ENCODE results near the gene TPP1. TPM values are rescaled to one million over a fixed set of nuclear protein-coding genes. Genes with fewer than 3 reads are reported as not detected.

The TPP1 gene
- total RNA-seq, 1 donor from 2014 or later, result 38.4 TPM

GRCh38 chr11:6610591-6610990, 8.6 kb downstream of the TPP1 start:
- Mint-ChIP-seq H3K27ac (peak overlapping the region; percentile 87), H3K4me3 (peak overlapping the region; percentile 93), H3K9me3 (no peaks in the 10 kb centered on the region), H3K36me3 (ENCODE audit: low read depth) (peaks cover 40% of the 10 kb centered on the region), H3K4me1 (ENCODE audit: low read depth) (peaks cover 46% of the 10 kb centered on the region), H3K27me3 (ENCODE audit: insufficient read depth) (no peaks in the 10 kb centered on the region)
- DNase-seq (ENCODE audit: low spot score), result no peak
- intact Hi-C loops (cut with micrococcal nuclease), result loop anchor here (10.0 kb wide), 1 partner anchor 926 kb away; the partner anchor contains the start of genes TRIM22 and TRIM5

- no peaks in the 10 kb centered on the region for H3K27me3 Mint-ChIP-seq (ENCODE audit: insufficient read depth)
Observed at GRCh38 chr11:6609502-6610015, 9.7 kb downstream of the TPP1 start.

GRCh38 chr11:6608726-6609501, 10.3 kb downstream of the TPP1 start:
- Mint-ChIP-seq H3K4me3 (no peak overlapping the region), H3K4me1 (ENCODE audit: low read depth) (peaks cover 46% of the 10 kb centered on the region), H3K27me3 (ENCODE audit: insufficient read depth) (no peaks in the 10 kb centered on the region), H3K27ac (no peak overlapping the region), H3K36me3 (ENCODE audit: low read depth) (peaks cover 34% of the 10 kb centered on the region), H3K9me3 (no peaks in the 10 kb centered on the region)
- intact Hi-C loops (cut with micrococcal nuclease), result loop anchor here (10.0 kb wide), 1 partner anchor 1376 kb away; the partner anchor contains the start of gene EIF3F
- no peak for DNase-seq (ENCODE audit: low spot score)

More at GRCh38 chr11:6609502-6610015, 9.7 kb downstream of the TPP1 start:
- DNase-seq (ENCODE audit: low spot score), result no peak
- H3K4me3 Mint-ChIP-seq, result peak overlapping the region; percentile 93
- H3K36me3 Mint-ChIP-seq (ENCODE audit: low read depth), result peaks cover 34% of the 10 kb centered on the region
- H3K27ac Mint-ChIP-seq, result peak overlapping the region; percentile 33
- no peaks in the 10 kb centered on the region for H3K9me3 Mint-ChIP-seq
- intact Hi-C loops (cut with micrococcal nuclease), result loop anchor here (10.0 kb wide), 2 partner anchors 925 to 1375 kb away; partner anchors contain the start of genes EIF3F, TRIM22 and TRIM5
- peaks cover 46% of the 10 kb centered on the region for H3K4me1 Mint-ChIP-seq (ENCODE audit: low read depth)

DNA sequence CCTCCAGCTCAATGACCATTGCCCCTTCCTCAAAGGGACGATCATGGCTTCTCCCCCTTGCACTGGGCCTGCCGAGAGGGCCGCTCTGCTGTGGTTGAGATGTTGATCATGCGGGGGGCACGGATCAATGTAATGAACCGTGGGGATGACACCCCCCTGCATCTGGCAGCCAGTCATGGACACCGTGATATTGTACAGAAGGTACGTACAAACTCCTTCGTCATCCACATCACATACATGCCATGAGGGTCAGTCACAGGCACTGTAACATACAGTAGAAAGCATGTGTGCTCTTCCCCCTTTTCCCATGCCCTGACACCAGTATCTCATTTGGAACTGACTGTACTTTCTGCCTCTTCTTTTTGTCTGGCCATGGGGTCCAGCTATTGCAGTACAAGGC, 11.2 kb downstream of the TPP1 start:
- no peak for DNase-seq (ENCODE audit: low spot score)
- Mint-ChIP-seq H3K27me3 (ENCODE audit: insufficient read depth) (no peaks in the 10 kb centered on the region), H3K36me3 (ENCODE audit: low read depth) (peaks cover 34% of the 10 kb centered on the region), H3K4me3 (no peak overlapping the region), H3K27ac (no peak overlapping the region), H3K4me1 (ENCODE audit: low read depth) (peaks cover 46% of the 10 kb centered on the region), H3K9me3 (no peaks in the 10 kb centered on the region)
- intact Hi-C loops (cut with micrococcal nuclease), result loop anchor here (10.0 kb wide), 1 partner anchor 1377 kb away; the partner anchor contains the start of gene EIF3F

- intact Hi-C loops (cut with micrococcal nuclease), result loop anchor here (1.0 to 10.0 kb wide), 6 partner anchors 12 to 1378 kb away; partner anchors contain the start of genes CAVIN3, EIF3F and TPP1
- H3K36me3 Mint-ChIP-seq (ENCODE audit: low read depth), result peaks cover 34% of the 10 kb centered on the region
- no peak for DNase-seq (ENCODE audit: low spot score)
- peak overlapping the region; percentile 86 for H3K27ac Mint-ChIP-seq
- H3K9me3 Mint-ChIP-seq, result no peaks in the 10 kb centered on the region
- peak overlapping the region; percentile 56 for H3K4me3 Mint-ChIP-seq
- no peaks in the 10 kb centered on the region for H3K27me3 Mint-ChIP-seq (ENCODE audit: insufficient read depth)
- H3K4me1 Mint-ChIP-seq (ENCODE audit: low read depth), result peaks cover 46% of the 10 kb centered on the region
Observed at GRCh38 chr11:6607190-6607795, 11.9 kb downstream of the TPP1 start.

DNA sequence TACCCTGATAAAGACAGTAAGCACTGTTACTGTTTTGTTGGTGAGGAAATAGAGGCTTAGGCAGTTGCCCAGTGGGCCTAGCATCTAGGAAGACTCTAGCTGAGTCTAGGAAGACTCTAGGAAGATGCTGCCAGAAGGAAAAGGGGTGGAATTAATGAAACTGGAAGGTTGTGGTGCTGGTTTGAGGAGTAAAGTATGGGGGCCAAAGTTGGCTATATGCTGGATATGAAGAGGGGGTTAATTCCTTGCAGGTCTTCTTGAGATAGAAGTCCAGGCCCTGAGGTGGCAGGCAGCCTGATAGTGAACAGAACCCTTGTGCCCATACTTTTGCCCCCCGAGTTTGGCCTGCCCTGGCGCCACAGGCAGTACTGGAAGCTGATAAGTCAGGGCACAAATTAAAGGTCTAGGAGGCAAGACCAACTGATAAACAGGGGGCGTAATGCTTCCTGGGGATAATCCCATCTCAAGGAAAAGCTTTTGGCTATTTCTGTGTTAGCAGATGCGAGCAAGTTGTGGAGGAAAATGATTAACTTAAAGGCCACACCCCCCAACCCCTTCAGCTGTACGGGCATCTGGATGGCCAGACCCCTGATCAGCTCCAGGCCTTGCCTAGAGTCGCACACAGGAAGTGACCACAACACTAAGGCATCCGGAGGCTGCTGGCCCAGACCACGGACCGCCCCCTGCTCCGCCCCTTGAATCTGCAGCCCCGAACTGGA, 12.6 kb downstream of the TPP1 start:
- DNase-seq (ENCODE audit: low spot score), result peak; percentile 58
- H3K4me3 Mint-ChIP-seq, result no peak overlapping the region
- peak overlapping the region; percentile 84 for H3K27ac Mint-ChIP-seq
- intact Hi-C loops (cut with micrococcal nuclease), result loop anchor here (1.0 to 10.0 kb wide), 6 partner anchors 13 to 1378 kb away; partner anchors contain the start of genes CAVIN3, EIF3F and TPP1
- no peaks in the 10 kb centered on the region for H3K27me3 Mint-ChIP-seq (ENCODE audit: insufficient read depth)
- no peaks in the 10 kb centered on the region for H3K9me3 Mint-ChIP-seq
- H3K36me3 Mint-ChIP-seq (ENCODE audit: low read depth), result peaks cover 38% of the 10 kb centered on the region
- peaks cover 46% of the 10 kb centered on the region for H3K4me1 Mint-ChIP-seq (ENCODE audit: low read depth)

GRCh38 chr11:6604790-6605189, 14.4 kb downstream of the TPP1 start:
- DNase-seq (ENCODE audit: low spot score), result no peak
- no peaks in the 10 kb centered on the region for H3K9me3 Mint-ChIP-seq
- no peak overlapping the region for H3K4me3 Mint-ChIP-seq
- no peak overlapping the region for H3K27ac Mint-ChIP-seq
- intact Hi-C loops (cut with micrococcal nuclease), result loop anchor here (1.0 to 10.0 kb wide), 2 partner anchors 64 to 1380 kb away; partner anchors contain the start of gene EIF3F
- H3K36me3 Mint-ChIP-seq (ENCODE audit: low read depth), result peaks cover 31% of the 10 kb centered on the region
- H3K27me3 Mint-ChIP-seq (ENCODE audit: insufficient read depth), result no peaks in the 10 kb centered on the region
- peaks cover 30% of the 10 kb centered on the region for H3K4me1 Mint-ChIP-seq (ENCODE audit: low read depth)

DNA sequence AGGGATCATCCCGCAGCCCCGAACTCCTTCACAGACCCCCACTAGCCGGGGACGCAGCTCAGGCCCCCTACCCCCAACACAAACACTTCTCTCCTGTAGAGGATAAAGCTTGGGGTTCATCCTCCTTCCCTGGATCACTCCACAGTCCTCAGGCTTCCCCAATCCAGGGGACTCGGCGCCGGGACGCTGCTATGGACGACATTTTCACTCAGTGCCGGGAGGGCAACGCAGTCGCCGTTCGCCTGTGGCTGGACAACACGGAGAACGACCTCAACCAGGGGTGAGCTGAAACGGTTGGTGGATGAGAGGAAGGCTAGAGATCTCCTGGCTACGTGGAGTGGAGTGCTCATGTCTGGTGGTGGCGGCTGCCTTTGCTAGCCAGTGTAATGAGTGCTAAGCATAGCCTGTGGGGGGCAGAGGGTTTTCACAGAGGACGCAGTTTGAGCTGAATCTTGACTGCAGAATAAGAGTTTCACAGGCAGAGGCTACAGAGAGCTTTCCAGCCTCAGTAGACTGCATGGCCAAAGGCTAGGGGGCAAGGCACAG, 15.1 kb downstream of the TPP1 start:
- no peaks in the 10 kb centered on the region for H3K27me3 Mint-ChIP-seq (ENCODE audit: insufficient read depth)
- peak; percentile 40 for DNase-seq (ENCODE audit: low spot score)
- no peak overlapping the region for H3K4me3 Mint-ChIP-seq
- peaks cover 32% of the 10 kb centered on the region for H3K36me3 Mint-ChIP-seq (ENCODE audit: low read depth)
- no peak overlapping the region for H3K27ac Mint-ChIP-seq
- no peaks in the 10 kb centered on the region for H3K9me3 Mint-ChIP-seq
- intact Hi-C loops (cut with micrococcal nuclease), result loop anchor here (1.0 to 10.0 kb wide), 2 partner anchors 64 to 1381 kb away; partner anchors contain the start of gene EIF3F
- peaks cover 26% of the 10 kb centered on the region for H3K4me1 Mint-ChIP-seq (ENCODE audit: low read depth)

GRCh38 chr11:6603287-6604080, 15.7 kb downstream of the TPP1 start, which contains the start of the genes ILK and RRP8:
TSS of gene ILK (plus strand) at chr11:6603774. CDS start at chr11:6604272, 498 bp downstream.
TSS of gene RRP8 (minus strand) at chr11:6603616. CDS start at chr11:6603502, 114 bp downstream.
- Mint-ChIP-seq H3K27ac (no peak within 1 kb of the TSS), H3K27me3 (ENCODE audit: insufficient read depth) (no peaks in the 10 kb centered on the region), H3K4me1 (ENCODE audit: low read depth) (peaks cover 26% of the 10 kb centered on the region), H3K36me3 (ENCODE audit: low read depth) (peaks cover 34% of the 10 kb centered on the region), H3K9me3 (no peaks in the 10 kb centered on the region), H3K4me3 (no peak within 1 kb of the TSS)
- DNase-seq (ENCODE audit: low spot score), result peak; percentile 84
- intact Hi-C loops (cut with micrococcal nuclease), result loop anchor here (1.0 to 10.0 kb wide), 10 partner anchors 9 to 1381 kb away; partner anchors contain the start of genes ARFIP2, EIF3F, MRPL17 and PPFIBP2

DNA sequence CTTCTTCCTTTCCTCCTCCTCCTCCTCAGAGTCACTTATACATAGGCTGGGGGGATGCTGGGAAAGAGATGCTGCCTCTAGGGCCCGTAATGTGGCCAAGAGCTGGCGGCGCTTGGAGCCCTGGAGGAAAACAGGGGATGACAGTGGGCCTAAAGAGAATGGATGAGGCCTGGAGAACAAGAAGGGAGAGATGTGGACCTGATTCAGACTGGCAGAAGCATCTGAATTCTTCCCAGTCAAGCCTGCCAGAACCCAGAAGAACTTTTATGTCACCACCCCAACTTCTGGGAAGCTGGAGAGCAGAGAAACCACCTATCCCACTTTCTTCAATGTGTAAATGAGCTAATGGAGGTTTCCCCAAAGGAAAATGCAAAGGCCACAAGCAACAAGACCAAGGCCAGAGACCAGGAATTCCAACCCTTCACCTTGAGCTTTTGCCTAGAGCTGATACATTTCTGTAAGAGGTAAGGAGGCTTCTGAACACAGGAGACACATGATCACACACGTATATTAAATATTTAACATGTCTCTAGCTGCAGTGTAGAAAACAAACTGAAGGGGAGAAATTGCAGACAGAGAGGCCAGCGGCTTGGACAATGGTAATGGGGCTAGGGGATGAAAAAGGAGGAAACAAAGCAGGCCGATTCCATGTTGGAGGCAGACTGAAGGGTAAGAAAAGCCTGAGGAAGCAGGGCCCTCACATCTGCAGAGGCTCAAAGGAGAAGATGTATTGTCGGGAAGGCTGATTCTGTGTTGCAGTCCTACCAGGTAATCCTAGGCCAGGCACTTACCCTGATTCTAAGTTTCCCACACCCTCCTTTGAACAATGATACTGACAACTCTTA, 16.9 kb downstream of the TPP1 start:
- intact Hi-C loops (cut with micrococcal nuclease), result loop anchor here (2.0 to 10.0 kb wide), 3 partner anchors 224 to 1382 kb away; partner anchors contain the start of genes EIF3F and PPFIBP2
- no peaks in the 10 kb centered on the region for H3K27me3 Mint-ChIP-seq (ENCODE audit: insufficient read depth)

More for the DNA sequence above, 16.9 kb downstream of the TPP1 start:
- Mint-ChIP-seq H3K9me3 (no peaks in the 10 kb centered on the region), H3K36me3 (ENCODE audit: low read depth) (peaks cover 35% of the 10 kb centered on the region), H3K4me3 (no peak overlapping the region), H3K27ac (peak overlapping the region; percentile 24), H3K4me1 (ENCODE audit: low read depth) (peaks cover 23% of the 10 kb centered on the region)
- no peak for DNase-seq (ENCODE audit: low spot score)

All from activated T-helper 1 cell treated with anti-CD3 and anti-CD28 coated beads, Interleukin-12 subunit alpha, Interleukin-12 subunit beta, Interleukin-2, Interleukin-4 antibody, amounts not matched to agents 30 ng/mL and 10 ng/mL and 1 ng/mL, durations not matched to agents 14 hours and 24 hours and 36 hours (primary cell).